HG02981 (cell line): Measurements from ENCODE around the gene MLKL.

Experiments used
- ATAC-seq: cut with Tn5 transposase; IDR thresholded peaks from one replicate; pipeline ENCODE4 v1.9.1; 2021; ENCODE audit warnings: mild to moderate bottlenecking, moderate library complexity; ENCODE audit not compliant: unreplicated experiment

Gene MLKL

DNA sequence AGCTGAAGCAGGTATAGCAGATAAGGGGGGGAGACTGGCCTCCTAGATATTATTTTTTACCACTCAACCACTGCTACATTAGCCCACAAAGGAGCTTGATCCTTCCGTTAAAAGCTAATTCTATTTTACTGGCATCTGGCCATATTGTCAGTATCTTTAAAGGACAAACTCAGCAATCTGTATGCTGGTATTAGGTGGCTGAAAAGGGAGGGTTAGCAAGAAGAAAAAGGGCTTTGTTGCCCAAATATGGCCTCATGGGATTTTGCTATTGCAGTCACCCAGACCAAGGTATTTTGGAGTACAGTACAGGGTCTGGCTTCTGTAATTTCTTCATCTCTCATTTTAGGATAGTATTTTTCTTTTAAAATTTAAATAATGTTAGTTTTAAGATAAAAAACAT lies 48.4 kb downstream of the MLKL start:
- ATAC-seq, result no peak

DNA sequence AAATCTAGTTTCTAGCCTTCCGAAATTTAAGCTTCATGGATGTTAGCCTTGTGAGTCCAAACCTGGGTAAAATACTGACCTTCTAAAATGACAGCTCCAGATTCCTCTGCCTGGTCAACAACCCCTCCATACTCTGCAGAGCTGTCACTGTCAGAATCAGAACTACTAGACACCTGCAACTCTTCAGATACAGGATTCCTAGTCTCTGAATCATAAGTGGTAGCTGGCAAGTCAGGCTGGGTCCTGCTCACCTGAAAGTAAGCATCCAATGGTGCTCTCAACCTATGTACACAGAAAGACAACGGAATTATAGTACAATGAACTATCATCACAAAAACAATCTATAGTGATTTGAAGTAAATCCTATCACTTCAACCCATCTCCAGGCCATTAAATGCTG lies 48.8 kb downstream of the MLKL start:
- ATAC-seq, result no peak

DNA sequence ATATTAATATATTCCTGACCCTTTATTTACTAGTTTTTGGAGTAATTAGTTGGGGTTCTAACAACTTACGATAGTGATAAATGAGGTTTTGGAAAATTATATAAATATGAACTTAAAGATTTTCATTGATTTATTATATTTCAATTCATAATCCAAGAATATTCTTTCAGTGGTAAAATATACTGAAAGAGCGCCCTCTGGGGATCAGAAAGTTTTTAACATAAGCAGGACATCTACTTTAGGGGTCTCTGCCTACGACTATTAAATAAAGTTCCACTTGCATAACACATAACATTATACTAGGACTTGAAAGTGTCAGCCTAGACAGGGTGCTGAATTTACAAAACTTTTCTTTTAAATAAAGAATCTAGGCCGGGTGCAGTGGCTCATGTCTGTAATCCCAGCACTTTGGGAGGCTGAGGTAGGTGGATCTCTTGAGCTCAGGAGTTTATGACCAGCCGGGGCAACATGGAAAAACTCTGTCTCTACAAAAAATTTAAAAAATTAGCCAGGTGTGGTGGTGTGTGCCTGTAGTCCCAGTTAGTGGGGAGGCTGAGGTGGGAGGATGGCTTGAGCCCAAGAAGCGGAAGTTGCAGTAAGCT lies 49.6 kb downstream of the MLKL start:
- no peak for ATAC-seq

DNA sequence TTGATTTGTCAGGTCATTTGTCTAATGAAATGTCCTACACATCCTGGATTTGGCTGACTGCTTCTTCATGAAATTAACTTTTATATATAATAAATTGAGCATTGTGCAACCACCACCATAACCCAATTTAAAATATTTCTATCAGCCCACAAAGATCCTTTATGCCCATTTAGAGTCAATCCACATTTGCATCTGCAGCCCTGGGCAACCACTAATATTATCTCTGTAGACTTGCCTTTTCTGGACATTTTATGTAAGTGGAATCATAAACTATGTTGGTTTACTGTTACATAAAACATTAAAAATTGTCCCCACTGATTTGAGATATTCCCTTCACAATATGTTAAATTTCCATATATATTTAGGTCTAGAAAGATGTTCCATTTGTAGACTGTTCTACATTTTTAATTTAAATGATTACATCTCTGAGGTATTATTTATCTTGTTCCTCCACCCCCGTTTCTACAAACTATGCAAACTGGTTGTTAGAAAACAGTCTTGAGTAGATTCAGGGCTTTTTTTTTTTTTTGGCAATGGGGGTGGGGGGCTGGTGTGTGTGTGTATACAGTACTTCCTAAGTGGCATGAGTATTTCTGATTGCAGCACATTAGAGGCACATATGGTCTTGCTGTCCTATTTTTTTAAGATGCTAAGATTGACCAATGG lies 50.7 kb downstream of the MLKL start:
- no peak for ATAC-seq

DNA sequence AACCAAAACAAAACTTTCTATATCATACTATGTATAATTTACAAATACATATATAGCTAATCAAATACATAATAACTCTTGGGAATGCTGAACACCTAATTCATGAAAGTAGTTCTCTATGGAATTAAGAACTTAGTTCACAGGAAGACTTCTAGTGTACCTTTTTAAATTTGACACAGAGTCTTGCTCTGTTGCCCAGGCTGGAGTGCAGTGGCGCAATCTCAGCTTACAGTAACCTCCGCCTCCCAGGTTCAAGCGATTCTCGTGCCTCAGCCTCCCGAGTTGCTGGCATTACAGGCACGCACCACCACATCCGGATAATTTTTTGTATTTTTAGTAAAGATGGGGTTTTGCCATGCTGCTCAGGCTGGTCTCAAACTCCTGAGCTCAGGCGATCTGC lies 58.7 kb downstream of the MLKL start:
- no peak for ATAC-seq

DNA sequence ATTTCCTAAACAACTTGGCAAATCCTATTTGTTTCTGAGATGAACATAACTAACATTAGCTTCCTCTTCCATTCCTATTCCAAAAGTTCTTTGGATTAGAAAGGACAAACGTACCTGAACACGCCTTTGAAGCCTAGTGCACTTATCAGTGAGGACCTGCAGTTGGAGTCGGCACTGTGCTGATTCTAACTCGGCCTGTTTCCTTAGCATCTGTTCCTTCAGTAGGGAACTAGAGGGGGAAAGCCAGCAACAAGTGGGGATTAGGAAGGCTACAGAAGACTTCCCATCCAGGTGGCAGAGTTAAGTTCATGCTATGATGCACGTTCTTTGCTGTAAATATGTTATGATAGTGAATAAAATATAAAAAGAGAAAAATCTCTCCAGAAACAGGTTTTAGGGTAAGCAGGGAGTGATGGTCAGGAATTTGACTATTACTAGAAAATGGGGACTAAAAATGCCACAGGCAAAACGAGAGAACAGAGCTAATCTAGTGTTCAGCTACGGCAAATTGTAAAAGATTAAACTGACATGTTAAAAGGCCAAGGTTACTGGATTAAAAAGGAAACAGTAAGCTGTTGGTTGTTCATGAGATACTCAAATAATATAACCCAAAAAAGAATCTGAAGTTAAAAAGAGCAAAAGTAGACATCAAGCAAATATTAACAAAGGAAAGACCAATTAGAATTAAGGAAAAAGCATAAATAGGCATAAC lies 62.8 kb downstream of the MLKL start:
- ATAC-seq, result no peak

DNA sequence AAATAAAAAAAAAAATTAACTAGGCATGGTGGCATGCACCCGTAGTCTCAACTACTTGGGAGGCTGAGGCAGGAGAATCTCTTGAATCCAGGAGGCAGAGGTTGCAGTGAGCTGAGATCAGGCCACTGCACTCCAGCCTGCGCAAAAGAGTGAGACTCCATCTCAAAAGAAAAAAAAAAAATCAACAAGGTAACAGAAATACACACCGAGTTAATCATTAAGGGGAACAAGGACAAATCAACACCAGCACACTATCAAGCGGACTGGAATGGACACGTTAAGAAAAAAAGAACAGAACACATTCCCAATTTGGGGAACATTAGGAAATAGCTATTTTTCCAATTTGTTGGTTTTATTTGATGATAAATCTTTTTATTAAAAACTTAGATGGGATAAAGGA lies 65.4 kb downstream of the MLKL start:
- no peak for ATAC-seq

DNA sequence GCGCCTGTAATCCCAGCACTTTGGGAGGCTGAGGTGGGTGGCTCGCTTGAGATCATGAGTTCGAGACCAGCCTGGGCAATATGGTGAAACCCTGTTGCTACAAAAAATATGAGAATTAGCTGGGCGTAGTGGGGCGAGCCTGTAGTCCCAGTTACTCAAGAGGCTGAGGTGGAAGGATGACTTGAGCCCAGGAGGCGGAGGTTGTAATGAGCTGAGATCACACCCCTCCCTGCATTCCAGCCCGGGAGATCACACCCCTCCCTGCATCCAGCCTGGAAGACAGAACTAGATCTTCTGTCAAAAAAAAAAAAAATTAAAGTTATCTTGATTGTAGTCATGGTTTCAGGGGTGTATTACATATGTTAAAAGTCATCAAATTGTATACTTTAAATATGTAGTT lies 67.0 kb downstream of the MLKL start:
- ATAC-seq, result no peak

DNA sequence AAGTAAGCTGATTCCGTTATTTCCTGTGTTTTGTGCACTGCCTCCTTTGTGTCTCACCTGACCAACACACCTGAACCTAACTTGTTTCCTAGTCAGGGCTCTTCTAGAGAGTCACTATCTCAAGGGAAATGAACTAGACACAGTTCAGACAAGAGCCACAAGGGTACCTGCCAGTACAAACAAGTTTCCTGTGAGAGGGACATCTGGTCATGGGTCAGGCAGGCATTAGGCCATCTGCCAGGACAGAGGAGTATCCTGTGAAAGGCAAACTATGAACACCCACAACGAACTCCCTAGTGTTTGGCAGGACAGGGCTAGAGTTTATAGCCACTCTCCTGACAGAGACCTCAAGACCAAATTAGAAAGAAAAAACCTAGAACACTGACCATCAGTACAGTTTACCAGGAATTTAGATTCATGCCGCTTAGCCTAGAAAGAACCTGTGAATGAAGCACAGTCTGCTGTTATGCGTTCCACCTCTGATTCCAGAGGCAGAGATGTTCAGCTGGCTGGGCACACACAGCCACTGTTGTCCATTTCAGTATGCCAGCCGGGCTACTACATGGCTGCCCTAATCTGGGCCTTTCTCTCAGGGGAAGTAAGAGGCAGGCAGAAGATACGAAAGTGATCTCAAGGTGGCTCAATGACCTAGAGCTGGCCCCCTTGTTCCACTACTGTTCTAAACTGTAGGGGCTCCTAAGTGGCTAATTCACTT lies 73.0 kb downstream of the MLKL start:
- no peak for ATAC-seq

DNA sequence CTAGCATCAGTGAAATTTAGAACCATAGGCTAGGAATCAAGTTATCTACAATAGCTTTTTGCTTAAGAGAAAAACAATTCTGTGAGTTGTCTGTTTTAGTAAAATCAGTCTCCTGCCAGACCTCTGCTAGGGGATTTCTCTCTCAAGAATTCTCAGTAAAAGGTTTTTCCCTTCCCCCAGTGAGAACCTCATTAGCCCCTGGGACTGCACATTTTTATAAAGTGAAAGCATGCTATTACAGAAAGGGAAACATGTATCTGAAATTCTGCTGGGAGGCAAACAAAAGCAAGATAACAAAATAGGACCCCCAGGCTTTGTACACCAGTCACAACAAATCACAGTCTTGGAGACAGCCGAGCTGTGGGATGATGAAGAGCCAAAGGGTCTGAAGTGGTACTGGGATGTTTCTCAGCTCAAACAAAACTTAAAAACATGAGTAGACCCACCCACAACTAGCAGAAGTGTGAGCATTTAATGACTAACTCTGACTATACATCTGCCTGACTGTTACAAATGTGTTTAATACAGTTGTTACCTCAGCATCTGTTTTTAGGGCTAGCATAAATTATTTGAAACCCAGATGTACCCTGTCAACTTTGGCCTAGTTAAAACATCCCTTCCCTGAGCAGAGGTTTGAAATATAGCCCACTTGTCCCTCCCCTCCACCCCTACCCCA lies 73.8 kb downstream of the MLKL start:
- no peak for ATAC-seq

DNA sequence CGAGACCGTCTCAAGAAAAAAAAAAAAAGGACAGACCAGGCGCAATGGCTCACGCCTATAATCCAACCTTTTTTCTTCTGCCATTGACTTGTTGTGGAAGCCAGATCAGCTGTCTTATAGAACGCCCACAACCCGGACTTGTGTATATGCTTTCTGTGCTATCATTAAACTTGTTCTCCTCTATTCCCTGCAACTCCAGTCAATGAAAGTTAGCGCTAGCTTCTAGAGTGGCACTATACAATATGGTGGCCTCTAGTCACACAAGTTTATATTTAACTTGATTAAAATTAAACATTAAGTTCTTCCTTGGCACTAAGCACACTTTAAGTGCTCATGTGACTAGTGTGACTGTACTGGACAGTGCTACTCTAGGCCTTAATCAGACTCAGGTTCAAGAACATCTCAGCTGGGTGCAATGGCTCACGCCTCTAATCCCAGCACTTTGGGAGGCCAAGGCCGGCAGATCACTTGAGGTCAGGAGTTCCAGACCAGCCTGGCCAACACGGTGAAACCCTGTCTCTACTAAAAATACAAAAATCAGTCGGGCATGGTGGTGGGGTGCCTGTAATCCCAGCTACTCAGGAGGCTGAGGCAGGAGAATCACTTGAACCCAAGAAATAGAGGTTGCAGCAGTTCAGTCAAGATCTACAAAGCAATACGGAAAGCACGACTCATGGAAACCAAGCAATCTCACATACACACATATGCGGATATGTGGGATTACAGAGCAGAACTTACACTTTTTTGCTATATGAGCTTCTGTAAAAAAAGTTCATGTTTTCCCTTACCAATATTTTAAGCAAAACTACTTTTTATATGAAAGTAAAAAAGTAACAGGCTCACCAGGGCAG lies 74.9 kb downstream of the MLKL start:
- no peak for ATAC-seq

DNA sequence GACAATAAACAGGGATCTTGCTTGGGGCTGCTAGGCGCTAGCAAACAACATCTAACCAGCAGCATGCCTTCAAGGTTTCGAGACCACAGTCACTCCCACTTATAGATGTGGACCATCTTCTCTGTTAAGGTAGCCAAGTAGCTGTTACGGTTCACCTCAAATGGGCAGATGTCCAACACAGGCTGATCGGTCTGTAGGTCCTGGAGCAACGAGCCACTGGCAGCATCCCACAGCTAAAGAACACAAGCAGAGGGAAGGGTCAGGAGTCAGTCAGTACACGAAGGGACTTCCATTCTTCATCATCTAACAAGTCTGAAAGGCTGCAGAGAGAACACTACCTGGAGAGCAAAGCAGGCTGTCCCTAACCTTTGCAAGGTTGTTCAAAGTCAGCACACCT lies 76.8 kb downstream of the MLKL start:
- ATAC-seq, result no peak

DNA sequence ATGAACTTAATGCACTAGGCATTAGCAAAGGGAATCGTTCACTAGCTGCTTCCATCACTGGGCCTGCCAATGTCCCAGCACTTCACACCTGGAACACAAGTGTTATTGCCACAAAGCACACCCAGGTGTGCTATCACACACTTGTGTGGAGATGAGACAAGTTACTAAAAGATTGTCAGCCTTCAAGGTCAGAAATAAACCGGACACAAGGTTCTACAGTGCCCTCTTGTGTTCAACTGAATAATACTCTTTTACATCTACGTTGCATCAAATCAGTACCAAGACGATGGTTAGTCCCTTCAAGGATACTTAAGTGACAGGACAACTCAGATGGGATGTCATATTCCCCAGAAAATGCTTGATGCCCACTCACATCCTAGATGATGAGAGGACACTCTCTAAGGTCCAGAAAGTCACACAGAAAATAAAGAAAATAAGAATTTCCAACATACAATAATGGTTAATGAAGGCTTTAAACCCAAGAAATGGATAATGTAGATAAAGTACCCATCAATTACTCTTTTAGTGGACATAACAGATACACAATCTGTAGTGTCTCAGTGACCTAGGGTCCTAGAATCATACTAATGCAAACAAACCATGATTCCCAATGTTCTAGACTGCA lies 77.3 kb downstream of the MLKL start:
- no peak for ATAC-seq

DNA sequence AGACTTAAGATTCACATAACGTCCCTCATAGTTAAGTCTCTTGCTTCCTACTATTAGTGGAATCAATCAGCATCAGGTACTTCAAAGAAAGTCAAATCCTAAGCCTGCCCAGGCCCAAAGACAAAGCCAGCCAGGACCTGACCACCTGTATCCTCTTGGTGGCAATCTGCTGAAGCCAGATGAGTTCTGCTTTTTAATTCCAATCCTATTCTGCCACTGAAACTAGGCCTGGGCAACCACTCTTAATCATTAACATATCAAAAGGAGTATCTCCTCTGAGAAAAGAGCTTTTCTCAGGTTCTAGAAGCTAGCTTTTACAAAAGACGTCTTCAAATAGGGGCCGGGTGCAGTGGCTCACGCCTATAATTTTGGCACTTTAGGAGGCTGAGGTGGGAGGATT lies 78.7 kb downstream of the MLKL start:
- ATAC-seq, result no peak
